CD4-positive, alpha-beta T cell treated with Interleukin-17A for 1 hour (primary cell): ENCODE measurements around the gene NANS.
"Not testable (repeated sequence)": the region's sequence is repeated elsewhere in the genome, so short reads cannot be mapped to it uniquely, and the experiment has no call there.

Source experiments
- DNase-seq: peaks from one replicate; pipeline ENCODE4 v3.0.0-alpha.2; 2020

Gene NANS

GRCh38 chr9:98105006-98105405 is 48.5 kb downstream of the NANS start:
- no peak for DNase-seq

GRCh38 chr9:98107926-98108325 is 51.4 kb downstream of the NANS start:
- no peak for DNase-seq

- peak; percentile 71 for DNase-seq
Measured at GRCh38 chr9:98108531-98109031, 52.0 kb downstream of the NANS start.

- DNase-seq, result peak; percentile 31
Measured at GRCh38 chr9:98109052-98109451, 52.5 kb downstream of the NANS start.

- not testable (repeated sequence) for DNase-seq
Measured at GRCh38 chr9:98117097-98117496, 60.6 kb downstream of the NANS start.

- peak; percentile 70 for DNase-seq
Measured at GRCh38 chr9:98117984-98118639, 61.6 kb downstream of the NANS start.

- peak; percentile 57 for DNase-seq
Measured at GRCh38 chr9:98118640-98119601, 62.4 kb downstream of the NANS start, which contains the start of gene TRIM14. TSS of gene TRIM14 (minus strand) at chr9:98119222. CDS start at chr9:98119188, 34 bp downstream.

- DNase-seq, result no peak
Measured at GRCh38 chr9:98120476-98120875, 63.9 kb downstream of the NANS start.

GRCh38 chr9:98121058-98121457 is 64.5 kb downstream of the NANS start:
- DNase-seq, result peak; percentile 43

- DNase-seq, result not testable (repeated sequence)
Measured at GRCh38 chr9:98124091-98124490, 67.6 kb downstream of the NANS start.

- no peak for DNase-seq
Measured at GRCh38 chr9:98124637-98125426, 68.3 kb downstream of the NANS start.

GRCh38 chr9:98127226-98127625 is 70.7 kb downstream of the NANS start:
- no peak for DNase-seq

- no peak for DNase-seq
Measured at GRCh38 chr9:98128316-98128715, 71.8 kb downstream of the NANS start.

GRCh38 chr9:98129451-98129881 is 72.9 kb downstream of the NANS start:
- DNase-seq, result no peak

- DNase-seq, result not testable (repeated sequence)
Measured at GRCh38 chr9:98130060-98130459, 73.5 kb downstream of the NANS start.

GRCh38 chr9:98130576-98131228 is 74.2 kb downstream of the NANS start:
- DNase-seq, result no peak

GRCh38 chr9:98132158-98132557 is 75.6 kb downstream of the NANS start:
- DNase-seq, result no peak
